HCT116 (cell line): ENCODE results near the gene PRDM12. TPM values are rescaled to one million over a fixed set of nuclear protein-coding genes. Genes with fewer than 3 reads are reported as not detected.

Source experiments
- ATAC-seq: fragments of 200-7000 bp; cut with Tn5 transposase; 2 replicates; pipeline ENCODE4 v1.9.1; 2020; ENCODE audit warnings: mild to moderate bottlenecking, moderate library complexity
- BruUV-seq: library from RNA; stranded (reverse); fragments of 400-500 nt; replicated peaks from 2 replicates; lab custom pipeline; 2021; lab: Mats Ljungman, UMichigan
- CTCF ChIA-PET: fragments of 300-600 bp; sonication (Branson Sonifier 250); formaldehyde crosslinking; loops from one replicate; lab custom pipeline; 2021; ENCODE audit warnings: antibody characterized with exemption; lab: Charles Lee
- POLR2A ChIA-PET: fragments of 300-600, 350-600 bp; sonication (Branson Sonifier 250); formaldehyde crosslinking; loops from one replicate; lab custom pipeline; 2021; ENCODE audit warnings: antibody characterized with exemption; lab: Charles Lee
- RAD21 ChIA-PET, 2 experiments: fragments of 300-600 bp; sonication (Branson Sonifier 250); formaldehyde crosslinking; loops; one replicate each; lab custom pipeline; 2023; ENCODE audit warnings: low total read pairs in 2 of 2; ENCODE audit not compliant: uncharacterized antibody in 2 of 2, unreplicated experiment in 2 of 2, low non-redundant PET in 1 of 2; lab: Charles Lee
- DNase-seq: peaks from one replicate; pipeline ENCODE4 v3.0.0-alpha.2; 2010; ENCODE audit warnings: low read depth, low spot score
- H2AFZ ChIP-seq: fragments of 200-600 bp; shearing (Covaris generic), sonication (generic); 2 replicates; pipeline ENCODE4 v1.6.1; 2017; ENCODE audit warnings: low read depth, mixed run types, mixed read lengths, antibody characterized with exemption, low read length; ENCODE audit not compliant: poor library complexity, severe bottlenecking
- H3K27ac ChIP-seq: 2 replicates; pipeline ENCODE4 v1.5.1; 2012; ENCODE audit warnings: low read depth, low read length
- H3K27me3 ChIP-seq: fragments of 200-600 bp; sonication (generic); 2 replicates; pipeline ENCODE4 v1.6.1; 2016; ENCODE audit warnings: mixed run types, low read length, mixed read lengths; ENCODE audit not compliant: insufficient read depth
- H3K36me3 ChIP-seq, 2 experiments: fragments of 200-500 bp in 1 of 2; fragments of 200-600 bp in 1 of 2; sonication (Bioruptor generic) in 1 of 2; sonication (generic) in 1 of 2; 2 replicates each; pipeline versions ENCODE4 v1.5.1 to v1.6.1; 2014 to 2016; ENCODE audit warnings: low read length in 2 of 2, inconsistent platforms in 1 of 2, mixed read lengths in 1 of 2, mixed run types in 1 of 2; ENCODE audit not compliant: insufficient read depth in 2 of 2, control insufficient read depth in 1 of 2
- H3K4me1 ChIP-seq, 2 experiments: fragments of 200-600 bp in 1 of 2; sonication (generic) in 1 of 2; 2 replicates each; pipeline versions ENCODE4 v1.5.1 to v1.6.1; 2012 to 2017; ENCODE audit warnings: low read length in 2 of 2, inconsistent platforms in 1 of 2, mild to moderate bottlenecking in 1 of 2, mixed read lengths in 1 of 2, mixed run types in 1 of 2, moderate library complexity in 1 of 2; ENCODE audit not compliant: insufficient read depth in 2 of 2, control insufficient read depth in 1 of 2
- H3K4me2 ChIP-seq: fragments of 200-600 bp; sonication (generic); 2 replicates; pipeline ENCODE4 v1.6.1; 2017; ENCODE audit warnings: mixed run types, low read length, mixed read lengths
- H3K4me3 ChIP-seq, 2 experiments: fragments of 200-600 bp in 1 of 2; sonication (generic) in 1 of 2; replicated peaks in 1 of 2; 2 replicates each; pipeline ENCODE4 v1.5.1; 2011 to 2016; ENCODE audit warnings: low read length in 2 of 2, control low read depth in 1 of 2, low read depth in 1 of 2, mild to moderate bottlenecking in 1 of 2, mixed read lengths in 1 of 2, mixed run types in 1 of 2
- H3K79me2 ChIP-seq: fragments of 200-600 bp; sonication (generic); 2 replicates; pipeline ENCODE4 v1.6.1; 2017; ENCODE audit warnings: mild to moderate bottlenecking, mixed run types, low read length, moderate library complexity, mixed read lengths; ENCODE audit not compliant: insufficient read depth
- H3K9ac ChIP-seq: fragments of 200-600 bp; sonication (generic); 2 replicates; pipeline ENCODE4 v1.6.1; 2016; ENCODE audit warnings: low read length, mixed read lengths
- H3K9me2 ChIP-seq: fragments of 200-600 bp; sonication (generic), shearing (Covaris generic); 2 replicates; pipeline ENCODE4 v1.6.1; 2017; ENCODE audit warnings: mixed run types, mild to moderate bottlenecking, moderate library complexity; ENCODE audit not compliant: insufficient read depth
- H3K9me3 ChIP-seq, 2 experiments: fragments of 200-500 bp in 1 of 2; fragments of 200-600 bp in 1 of 2; sonication (Bioruptor generic) in 1 of 2; sonication (generic) in 1 of 2; 2 replicates each; pipeline ENCODE4 v1.6.1; 2014 to 2017; ENCODE audit warnings: low read length in 2 of 2, mixed read lengths in 2 of 2, inconsistent platforms in 1 of 2, low read depth in 1 of 2, mild to moderate bottlenecking in 1 of 2, mixed run types in 1 of 2, moderate library complexity in 1 of 2; ENCODE audit not compliant: control insufficient read depth in 1 of 2, insufficient read depth in 1 of 2
- H4K20me1 ChIP-seq: fragments of 200-600 bp; sonication (generic), shearing (Covaris generic); 2 replicates; pipeline ENCODE4 v1.6.1; 2017; ENCODE audit warnings: mixed run types, mild to moderate bottlenecking, moderate library complexity; ENCODE audit not compliant: insufficient read depth
- ATF3 ChIP-seq: IDR thresholded peaks from 2 replicates; pipeline ENCODE4 v1.6.1; 2012
- CBX3 ChIP-seq: IDR thresholded peaks from 2 replicates; pipeline ENCODE4 v1.6.1; 2012; ENCODE audit warnings: low read depth
- EGR1 ChIP-seq: IDR thresholded peaks from 2 replicates; pipeline ENCODE4 v1.6.1; 2012; ENCODE audit warnings: low read depth
- EZH2phosphoT487 ChIP-seq: fragments of 200-600 bp; IDR thresholded peaks from 2 replicates; pipeline ENCODE4 v1.6.1; 2018; ENCODE audit warnings: antibody characterized with exemption, borderline replicate concordance
- POLR2A ChIP-seq: IDR thresholded peaks from 2 replicates; pipeline ENCODE4 v1.7.0; 2011; ENCODE audit warnings: borderline replicate concordance; ENCODE audit not compliant: insufficient read depth, insufficient read length; ENCODE audit errors: extremely low read depth
- POLR2AphosphoS5 ChIP-seq: IDR thresholded peaks from 2 replicates; pipeline ENCODE4 v1.6.1; 2011; ENCODE audit warnings: mild to moderate bottlenecking, low read depth, low read length, moderate library complexity
- RAD21 ChIP-seq: IDR thresholded peaks from 2 replicates; pipeline ENCODE4 v1.6.1; 2012; ENCODE audit warnings: low read depth, mild to moderate bottlenecking
- TCF7L2 ChIP-seq: IDR thresholded peaks from 2 replicates; pipeline ENCODE4 v1.7.0; 2011; ENCODE audit warnings: borderline replicate concordance, inconsistent platforms; ENCODE audit not compliant: insufficient read depth, insufficient read length; ENCODE audit errors: extremely low read depth
- YY1 ChIP-seq: IDR thresholded peaks from 2 replicates; pipeline ENCODE4 v1.6.1; 2011; ENCODE audit warnings: low read length, low read depth, moderate library complexity, mild to moderate bottlenecking; ENCODE audit not compliant: insufficient replicate concordance; ENCODE audit errors: extremely low read depth
- ZBTB33 ChIP-seq: IDR thresholded peaks from 2 replicates; pipeline ENCODE4 v1.6.1; 2011; ENCODE audit warnings: mild to moderate bottlenecking, low read length, moderate library complexity; ENCODE audit not compliant: insufficient replicate concordance; ENCODE audit errors: extremely low read depth
- ZFX ChIP-seq: fragments of 450-650 bp; IDR thresholded peaks from 2 replicates; pipeline ENCODE4 v1.6.1; 2017
- ZNF274 ChIP-seq: fragments of 200-500 bp; sonication (Bioruptor generic); IDR thresholded peaks from 2 replicates; pipeline ENCODE4 v1.6.1; 2014; ENCODE audit warnings: mild to moderate bottlenecking, low read depth, low read length, inconsistent platforms
- intact Hi-C: fragments of 100-400 bp; cut with micrococcal nuclease; formaldehyde crosslinking; loops from 2 replicates; pipeline ENCODE4 v1.10.0; 2022
- total RNA-seq: library from RNA; stranded (reverse); gene quantifications from one replicate; pipeline ENCODE4 v1.2.1, GENCODE V29; 2021; ENCODE audit not compliant: unreplicated experiment

The PRDM12 gene
- total RNA-seq, 1 experiment from 2014 or later = 0.54 TPM

DNA sequence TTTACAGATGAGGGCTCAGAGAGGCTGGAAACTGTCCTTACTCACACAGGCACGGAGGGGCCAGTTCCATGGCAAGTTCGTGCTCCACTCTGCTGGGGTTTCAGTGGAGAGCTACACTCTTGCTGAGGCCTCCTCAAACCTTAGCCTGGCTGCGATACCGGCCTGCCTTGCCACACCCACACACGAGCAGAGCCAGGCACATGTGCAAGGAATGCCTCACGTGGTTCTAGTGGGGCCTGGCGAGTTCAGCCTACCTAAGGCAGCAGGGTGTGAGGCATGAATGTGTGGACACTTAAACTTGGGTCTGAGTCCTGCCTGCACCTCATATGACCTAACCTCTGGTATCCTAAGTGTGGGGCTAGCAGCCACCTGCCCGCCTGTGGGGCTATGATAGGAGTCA is 21.5 kb upstream of the PRDM12 start:
- Histone ChIP-seq H3K9ac (no peak overlapping the region), H2AFZ (no peak overlapping the region), H3K79me2 (no peaks in the 10 kb centered on the region), H3K4me3 (no peak overlapping the region), H3K4me2 (no peak overlapping the region), H3K4me1 (no peaks in the 10 kb centered on the region), H3K27me3 (no peaks in the 10 kb centered on the region), H3K36me3 (no peaks in the 10 kb centered on the region; a peak in 1 of 4 replicates), H3K27ac (no peak overlapping the region), H3K9me2 (no peaks in the 10 kb centered on the region), H4K20me1 (no peaks in the 10 kb centered on the region), H3K9me3 (no peaks in the 10 kb centered on the region)
- RAD21 ChIA-PET = no interaction called here
- ATAC-seq (no peak; the same call in 1 of the 2 replicates), DNase-seq (no peak)
- TF ChIP-seq ZFX (no peak), RAD21 (no peak), ZNF274 (no peak)
- intact Hi-C loops = no loop called here
- POLR2A ChIA-PET = no interaction called here
- no TSS peak for BruUV-seq
- CTCF ChIA-PET = no interaction called here

- BruUV-seq = no TSS peak
- no peaks in the 10 kb centered on the region for H4K20me1 ChIP-seq
- TF ChIP-seq CBX3 = no peak
- TF ChIP-seq ZBTB33 = no peak
- TF ChIP-seq POLR2AphosphoS5 = no peak
- no peak for TF ChIP-seq YY1
- TF ChIP-seq TCF7L2 = no peak
- no peak for TF ChIP-seq RAD21
- TF ChIP-seq ATF3 = no peak
- no peak for TF ChIP-seq EZH2phosphoT487
- no peak for TF ChIP-seq EGR1
- no peak for TF ChIP-seq POLR2A
- no peak overlapping the region for H3K27ac ChIP-seq
- RAD21 ChIA-PET = no interaction called here
- no peaks in the 10 kb centered on the region for H3K4me1 ChIP-seq
- ATAC-seq = no peak
- POLR2A ChIA-PET = no interaction called here
- DNase-seq = no peak
- H3K9ac ChIP-seq = no peak overlapping the region
- H3K9me3 ChIP-seq = no peaks in the 10 kb centered on the region
- no peaks in the 10 kb centered on the region for H3K79me2 ChIP-seq
- no peak overlapping the region for H3K4me2 ChIP-seq
- no peak overlapping the region for H2AFZ ChIP-seq
- CTCF ChIA-PET = no interaction called here
- no peak overlapping the region for H3K4me3 ChIP-seq
- H3K27me3 ChIP-seq = no peaks in the 10 kb centered on the region
- no peaks in the 10 kb centered on the region for H3K9me2 ChIP-seq
- intact Hi-C loops = no loop called here
- H3K36me3 ChIP-seq = no peaks in the 10 kb centered on the region
These were observed 13.2 kb upstream of the PRDM12 start for GRCh38 chr9:130651221-130651620.
